GM12872 (cell line): Measurements from ENCODE around the gene TRAPPC5.

Experiments used
- TF ChIP-seq, protein P1 (sequence below): IDR thresholded peaks from 3 replicates; pipeline ENCODE4 v1.5.1; 2011; ENCODE audit warnings: low read depth, mild to moderate bottlenecking, low read length, moderate library complexity; ENCODE audit not compliant: insufficient read depth

Gene TRAPPC5

DNA sequence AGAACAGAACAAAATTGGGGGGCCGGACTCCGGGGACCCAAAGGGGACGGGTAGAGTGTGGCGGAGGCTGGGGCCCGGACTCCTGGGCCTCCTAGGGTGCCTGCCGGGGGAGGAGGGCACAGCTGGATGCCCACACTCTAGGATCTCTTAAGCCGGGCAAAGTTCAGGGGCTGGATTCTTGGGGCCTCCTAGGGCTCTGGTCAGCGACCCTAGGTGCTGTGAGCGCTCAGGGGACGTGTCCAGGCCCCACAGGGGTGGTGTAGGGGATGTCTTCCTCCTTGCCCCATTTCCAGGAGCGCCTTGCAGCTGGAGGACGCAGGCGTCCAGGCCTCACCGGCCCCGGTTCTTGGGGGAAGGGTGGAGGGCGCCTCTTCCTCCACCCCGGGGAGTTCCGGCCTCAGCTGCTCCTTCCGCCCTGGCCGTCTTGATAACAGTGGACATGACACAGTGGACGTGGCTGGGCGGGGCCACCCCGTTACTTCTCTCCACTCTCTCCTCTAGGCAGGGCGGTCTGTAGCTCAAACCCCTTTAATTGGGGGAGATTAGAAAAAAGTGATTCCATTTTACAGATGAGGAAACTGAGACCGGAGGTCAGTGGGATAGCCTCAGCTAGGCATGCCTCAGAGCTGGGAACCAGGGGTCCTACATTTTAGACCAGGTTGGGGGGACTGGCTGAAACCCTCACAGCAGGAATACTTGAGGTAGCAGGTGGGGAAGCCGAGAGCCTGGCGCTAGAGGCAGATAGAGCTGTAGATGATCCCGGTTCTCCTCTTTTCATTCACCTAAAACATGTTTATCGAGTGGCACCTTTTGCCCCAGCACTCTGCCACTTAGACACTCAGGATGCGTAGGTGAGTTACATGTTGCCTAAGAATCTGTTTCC, 43.0 kb upstream of the TRAPPC5 start:
- TF ChIP-seq, protein P1, sequence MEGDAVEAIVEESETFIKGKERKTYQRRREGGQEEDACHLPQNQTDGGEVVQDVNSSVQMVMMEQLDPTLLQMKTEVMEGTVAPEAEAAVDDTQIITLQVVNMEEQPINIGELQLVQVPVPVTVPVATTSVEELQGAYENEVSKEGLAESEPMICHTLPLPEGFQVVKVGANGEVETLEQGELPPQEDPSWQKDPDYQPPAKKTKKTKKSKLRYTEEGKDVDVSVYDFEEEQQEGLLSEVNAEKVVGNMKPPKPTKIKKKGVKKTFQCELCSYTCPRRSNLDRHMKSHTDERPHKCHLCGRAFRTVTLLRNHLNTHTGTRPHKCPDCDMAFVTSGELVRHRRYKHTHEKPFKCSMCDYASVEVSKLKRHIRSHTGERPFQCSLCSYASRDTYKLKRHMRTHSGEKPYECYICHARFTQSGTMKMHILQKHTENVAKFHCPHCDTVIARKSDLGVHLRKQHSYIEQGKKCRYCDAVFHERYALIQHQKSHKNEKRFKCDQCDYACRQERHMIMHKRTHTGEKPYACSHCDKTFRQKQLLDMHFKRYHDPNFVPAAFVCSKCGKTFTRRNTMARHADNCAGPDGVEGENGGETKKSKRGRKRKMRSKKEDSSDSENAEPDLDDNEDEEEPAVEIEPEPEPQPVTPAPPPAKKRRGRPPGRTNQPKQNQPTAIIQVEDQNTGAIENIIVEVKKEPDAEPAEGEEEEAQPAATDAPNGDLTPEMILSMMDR: no peak

GRCh38 chr19:7638802-7639465, 41.7 kb upstream of the TRAPPC5 start:
- TF ChIP-seq, protein P1: no peak

DNA sequence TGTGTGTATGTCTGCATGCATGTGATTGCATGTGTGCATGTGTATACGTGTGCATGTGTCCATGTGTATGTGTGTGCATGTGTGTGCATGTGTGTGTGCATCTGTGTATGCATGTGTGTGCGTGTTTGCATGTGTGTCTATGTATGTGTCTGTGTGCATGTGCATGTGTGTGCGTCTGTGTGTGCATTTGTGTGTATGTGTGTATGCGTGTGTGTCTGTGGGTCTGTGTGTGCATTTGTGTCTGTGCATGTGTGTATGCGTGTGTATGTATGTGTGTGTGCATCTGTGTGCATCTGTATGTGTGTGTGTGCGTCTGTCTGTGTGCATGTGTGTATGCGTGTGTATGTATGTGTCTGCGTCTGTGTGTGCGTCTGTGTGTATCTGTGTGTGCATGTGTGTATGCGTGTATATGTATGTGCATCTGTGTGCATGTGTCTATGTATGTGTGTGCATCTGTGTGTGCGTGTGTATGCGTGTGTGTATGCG, 40.7 kb upstream of the TRAPPC5 start:
- TF ChIP-seq, protein P1: no peak

DNA sequence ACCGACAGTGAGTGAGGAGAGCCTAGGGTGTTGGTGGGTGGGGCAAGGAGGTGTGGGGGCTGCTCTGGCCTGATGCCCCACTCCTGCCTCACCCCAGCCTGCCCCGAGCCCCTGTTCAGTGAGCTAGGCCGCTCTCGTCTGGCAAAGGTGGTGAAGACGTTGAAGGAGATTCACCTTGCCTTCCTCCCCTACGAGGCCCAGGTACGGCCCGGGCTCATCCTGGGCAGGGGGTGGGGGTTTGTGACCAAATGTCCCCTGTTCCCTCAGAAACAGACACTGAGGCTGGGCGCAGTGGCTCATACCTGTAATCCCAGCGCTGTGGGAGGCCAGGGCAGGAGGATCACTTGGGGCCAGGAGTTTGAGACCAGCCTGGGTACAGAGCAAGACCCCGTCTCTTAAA, 39.8 kb upstream of the TRAPPC5 start:
- TF ChIP-seq, protein P1: no peak

DNA sequence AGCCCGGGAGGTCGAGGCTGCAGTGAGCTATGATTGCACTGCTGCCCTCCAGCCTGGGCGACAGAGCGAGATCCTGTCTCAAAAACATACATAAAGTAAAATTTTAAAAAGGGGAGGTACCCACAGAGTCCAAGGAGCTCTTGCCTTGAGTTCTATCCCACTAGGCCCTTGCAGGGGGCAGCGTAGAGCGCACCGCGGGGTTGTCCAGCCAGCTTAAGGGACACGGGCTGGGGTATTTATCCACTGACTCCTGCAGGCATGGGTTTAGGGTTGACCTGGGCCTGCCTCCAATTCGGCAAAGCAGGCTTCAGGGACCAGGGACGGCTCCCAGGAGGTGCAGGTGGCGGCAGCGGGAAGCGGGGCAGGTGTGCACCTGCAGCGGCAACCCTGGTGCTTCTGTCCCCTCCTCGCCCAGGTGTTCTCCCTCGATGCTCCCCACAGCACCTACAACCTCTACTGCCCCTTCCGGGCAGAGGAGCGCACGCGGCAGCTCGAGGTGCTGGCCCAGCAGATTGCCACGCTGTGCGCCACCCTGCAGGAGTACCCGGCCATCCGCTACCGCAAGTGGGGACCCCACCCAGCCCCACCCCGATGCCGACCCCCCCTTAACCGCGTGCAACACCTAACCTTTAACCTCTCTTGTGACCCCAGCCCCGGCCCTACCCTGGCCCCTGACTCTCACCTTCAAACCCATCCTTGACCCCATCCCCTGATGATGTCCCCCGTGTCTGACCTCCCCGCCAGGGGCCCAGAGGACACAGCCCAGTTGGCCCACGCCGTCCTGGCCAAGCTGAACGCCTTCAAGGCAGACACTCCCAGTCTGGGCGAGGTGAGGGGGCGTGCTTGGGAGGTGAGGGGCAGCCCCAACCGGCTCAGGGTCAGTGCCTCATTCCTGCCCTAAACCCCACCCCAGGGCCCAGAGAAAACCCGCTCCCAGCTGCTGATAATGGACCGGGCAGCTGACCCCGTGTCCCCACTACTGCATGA, 39.0 kb upstream of the TRAPPC5 start:
- TF ChIP-seq, protein P1: 0 out of 3 replicates have a peak, but pooled peaks have one; percentile 13

- TF ChIP-seq, protein P1: no peak
These were observed 38.2 kb upstream of the TRAPPC5 start for GRCh38 chr19:7642295-7643030.
